SK-N-SH (cell line): ENCODE results near the gene MYL12B.

ENCODE experiments used
- EZH2phosphoT487 ChIP-seq: fragments of 200-600 bp; sonication (generic); IDR thresholded peaks from 2 replicates; pipeline ENCODE4 v1.6.1; 2017; ENCODE audit warnings: low read depth, mixed run types, mild to moderate bottlenecking, antibody characterized with exemption, moderate library complexity, borderline replicate concordance
- FOXJ3 ChIP-seq: sonication (generic); formaldehyde crosslinking; IDR thresholded peaks from 2 replicates; pipeline ENCODE4 v1.5.1; 2020; ENCODE audit warnings: mild to moderate bottlenecking, missing genetic modification reagents
- NRF1 ChIP-seq: IDR thresholded peaks from 2 replicates; pipeline ENCODE4 v1.6.1; 2012; ENCODE audit warnings: low read depth, mild to moderate bottlenecking, low read length

DNA sequence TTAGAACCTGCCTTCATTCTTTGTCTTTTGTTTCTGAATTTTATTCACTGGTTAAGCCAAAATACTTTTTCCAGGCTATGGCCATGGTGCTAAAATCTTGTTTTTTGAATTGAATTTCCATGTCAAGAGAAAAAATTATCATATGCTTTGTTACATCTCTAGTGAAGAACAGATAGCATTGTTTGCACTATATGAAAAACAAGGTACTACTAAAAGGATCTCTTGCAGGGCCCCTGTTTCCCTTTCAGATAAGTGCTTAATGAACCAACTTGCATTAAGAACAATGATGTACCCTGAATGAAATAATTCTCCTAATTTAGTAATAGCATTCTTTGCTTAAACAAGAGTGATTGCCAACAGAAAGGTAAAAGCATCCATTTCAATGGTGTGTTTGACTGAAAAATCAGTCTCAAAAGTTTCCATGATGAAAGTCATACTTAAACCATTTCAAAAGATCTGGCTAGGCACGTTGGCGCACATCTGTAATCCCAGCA, 4.3 kb upstream of the MYL12B start:
- TF ChIP-seq FOXJ3 (CRISPR knock-in tag) (no peak), EZH2phosphoT487 (no peak), NRF1 (no peak)
